ENCODE data around the gene FOXE1. TPM values are rescaled to one million over a fixed set of nuclear protein-coding genes. Genes with fewer than 3 reads are reported as not detected.

FOXE1 gene
- total and polyA plus RNA-seq, 8 donors: 1.9 to 8.0 TPM; not detected in 6

- Histone ChIP-seq H3K9me3 (no peaks in the 10 kb centered on the region), H3K27me3 (no peaks in the 10 kb centered on the region), H3K27ac (no peak overlapping the region), H3K36me3 (peaks cover 8 to 64% (median 56%) of the 10 kb centered on the region in 4 donors), H3K4me3 (no peak overlapping the region), H3K4me1 (peaks cover 0 to 17% (median 4%) of the 10 kb centered on the region in 4 donors)
- no peak for DNase-seq
- 83 to 94% (median 86%) methylated on average over 6 to 9 of the region's 9 CpGs for WGBS, 5 donors
- TF ChIP-seq EP300 (IDR thresholded peaks at IDR 0.05) (no peak), POLR2A (IDR thresholded peaks at IDR 0.05) (no peak)
- TF ChIP-seq, protein P1, sequence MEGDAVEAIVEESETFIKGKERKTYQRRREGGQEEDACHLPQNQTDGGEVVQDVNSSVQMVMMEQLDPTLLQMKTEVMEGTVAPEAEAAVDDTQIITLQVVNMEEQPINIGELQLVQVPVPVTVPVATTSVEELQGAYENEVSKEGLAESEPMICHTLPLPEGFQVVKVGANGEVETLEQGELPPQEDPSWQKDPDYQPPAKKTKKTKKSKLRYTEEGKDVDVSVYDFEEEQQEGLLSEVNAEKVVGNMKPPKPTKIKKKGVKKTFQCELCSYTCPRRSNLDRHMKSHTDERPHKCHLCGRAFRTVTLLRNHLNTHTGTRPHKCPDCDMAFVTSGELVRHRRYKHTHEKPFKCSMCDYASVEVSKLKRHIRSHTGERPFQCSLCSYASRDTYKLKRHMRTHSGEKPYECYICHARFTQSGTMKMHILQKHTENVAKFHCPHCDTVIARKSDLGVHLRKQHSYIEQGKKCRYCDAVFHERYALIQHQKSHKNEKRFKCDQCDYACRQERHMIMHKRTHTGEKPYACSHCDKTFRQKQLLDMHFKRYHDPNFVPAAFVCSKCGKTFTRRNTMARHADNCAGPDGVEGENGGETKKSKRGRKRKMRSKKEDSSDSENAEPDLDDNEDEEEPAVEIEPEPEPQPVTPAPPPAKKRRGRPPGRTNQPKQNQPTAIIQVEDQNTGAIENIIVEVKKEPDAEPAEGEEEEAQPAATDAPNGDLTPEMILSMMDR (IDR thresholded peaks at IDR 0.05): no peak
- intact Hi-C loops (cut with DNase I; ENCODE audit: low total_unique reads): loop anchor here (5.0 kb wide), 1 partner anchor 188 kb away; no protein-coding TSS in a partner anchor
Measured at GRCh38 chr9:97900103-97900737, 47.2 kb downstream of the FOXE1 start.

DNA sequence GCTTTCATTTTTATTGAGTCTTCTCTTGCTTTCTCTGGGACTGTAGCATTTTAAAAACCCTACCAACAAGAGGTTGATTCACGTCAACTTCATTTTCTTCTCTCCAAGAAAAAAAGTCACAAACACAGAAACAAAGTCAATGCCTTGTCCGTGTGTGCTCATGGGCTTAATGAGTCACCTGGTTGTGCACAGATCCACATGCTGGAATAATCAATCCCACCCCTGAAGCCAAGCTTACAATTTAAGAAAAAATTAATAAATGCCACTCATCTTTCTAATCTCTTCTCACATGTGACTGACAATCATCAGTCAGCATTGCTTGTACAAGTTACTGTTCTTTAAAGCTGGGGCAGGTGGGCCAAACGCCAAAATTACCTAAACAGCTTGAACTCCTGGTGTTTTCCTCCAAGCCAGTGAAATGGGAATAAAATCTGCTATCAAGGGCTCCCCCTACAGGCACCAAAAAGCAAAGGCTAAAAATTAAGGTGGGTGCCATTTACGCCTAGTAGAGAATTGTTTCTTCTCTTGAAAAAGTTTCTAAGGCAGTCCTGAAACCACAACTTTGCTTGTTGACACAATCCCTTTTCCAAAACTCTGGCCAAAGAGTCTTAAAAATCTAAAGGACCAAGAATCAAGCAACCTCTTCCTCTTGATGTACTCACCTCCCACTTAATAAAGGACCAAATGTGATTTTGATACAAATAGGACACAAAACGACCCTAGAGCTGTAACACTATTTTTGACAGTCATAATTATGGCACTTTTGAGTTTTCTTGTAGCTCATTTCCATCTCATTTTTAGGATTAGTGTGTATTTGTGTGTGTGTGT, 47.9 kb downstream of the FOXE1 start:
- H3K4me3 ChIP-seq: no peak overlapping the region
- no peak overlapping the region for H3K27ac ChIP-seq
- intact Hi-C loops (cut with DNase I; ENCODE audit: low total_unique reads): loop anchor here (5.0 kb wide), 1 partner anchor 189 kb away; no protein-coding TSS in a partner anchor
- 36 to 43% (median 41%) methylated on average over 5 of the region's 5 CpGs for WGBS, 5 donors
- H3K36me3 ChIP-seq: peaks cover 8 to 64% (median 54%) of the 10 kb centered on the region in 4 donors
- no peaks in the 10 kb centered on the region for H3K27me3 ChIP-seq
- TF ChIP-seq POLR2AphosphoS5 (IDR thresholded peaks at IDR 0.05) (no peak), EP300 (IDR thresholded peaks at IDR 0.05) (no peak)
- TF ChIP-seq, protein P1 (IDR thresholded peaks at IDR 0.05): peak in 5 of 7 experiments; percentile 45 to 72 (median 54)
- peaks cover 0 to 20% (median 7%) of the 10 kb centered on the region in 4 donors for H3K4me1 ChIP-seq
- no peaks in the 10 kb centered on the region for H3K9me3 ChIP-seq
- DNase-seq: peak in 1 of 2 donors; percentile 75

GRCh38 chr9:97903177-97903576, 50.2 kb downstream of the FOXE1 start:
- TF ChIP-seq, protein P1 (IDR thresholded peaks at IDR 0.05): no peak
- TF ChIP-seq POLR2A (IDR thresholded peaks at IDR 0.05) (no peak), POLR2AphosphoS5 (IDR thresholded peaks at IDR 0.05) (no peak), EP300 (IDR thresholded peaks at IDR 0.05) (no peak)
- Histone ChIP-seq H3K27me3 (no peaks in the 10 kb centered on the region), H3K9me3 (no peaks in the 10 kb centered on the region), H3K27ac (no peak overlapping the region), H3K36me3 (peaks cover 11 to 60% (median 58%) of the 10 kb centered on the region in 4 donors), H3K4me3 (no peak overlapping the region), H3K4me1 (peaks cover 6 to 40% (median 21%) of the 10 kb centered on the region in 4 donors)
- intact Hi-C loops (cut with DNase I; ENCODE audit: low total_unique reads): loop anchor here (5.0 kb wide), 1 partner anchor 191 kb away; no protein-coding TSS in a partner anchor
- DNase-seq: no peak
- WGBS, 5 donors: 76 to 96% (median 82%) methylated on average over 1 of the region's 1 CpG

- DNase-seq: no peak
- peak overlapping the region in 2 of 5 donors; percentile 55 to 76 for H3K27ac ChIP-seq
- peaks cover 13 to 72% (median 66%) of the 10 kb centered on the region in 4 donors for H3K36me3 ChIP-seq
- no peaks in the 10 kb centered on the region for H3K27me3 ChIP-seq
- no peak for TF ChIP-seq POLR2AphosphoS5 (IDR thresholded peaks at IDR 0.05)
- TF ChIP-seq, protein P1 (IDR thresholded peaks at IDR 0.05): no peak
- no peak for TF ChIP-seq EP300 (IDR thresholded peaks at IDR 0.05)
- no peak for TF ChIP-seq POLR2A (IDR thresholded peaks at IDR 0.05)
- peaks cover 6 to 53% (median 27%) of the 10 kb centered on the region in 4 donors for H3K4me1 ChIP-seq
- 91 to 97% (median 93%) methylated on average over 9 of the region's 9 CpGs for WGBS, 5 donors
- intact Hi-C loops (cut with DNase I; ENCODE audit: low total_unique reads): loop anchor here (5.0 kb wide), 1 partner anchor 192 kb away; no protein-coding TSS in a partner anchor
- no peaks in the 10 kb centered on the region for H3K9me3 ChIP-seq
- no peak overlapping the region for H3K4me3 ChIP-seq
Measured at GRCh38 chr9:97904725-97905124, 51.7 kb downstream of the FOXE1 start.

Measured in stomach (tissue), 9 donors.